ENCODE results near the gene KCTD17. TPM values are rescaled to one million over a fixed set of nuclear protein-coding genes. Genes with fewer than 3 reads are reported as not detected.

KCTD17 gene
- total RNA-seq, 1 donor = 10.0 TPM

- no peaks in the 10 kb centered on the region for H3K9me3 ChIP-seq (ENCODE audit: low read depth, low read length)
- H3K27me3 ChIP-seq (ENCODE audit: insufficient read depth, low read length) = no peaks in the 10 kb centered on the region
Measured at GRCh38 chr22:37103151-37103550, 51.6 kb downstream of the KCTD17 start.

DNA sequence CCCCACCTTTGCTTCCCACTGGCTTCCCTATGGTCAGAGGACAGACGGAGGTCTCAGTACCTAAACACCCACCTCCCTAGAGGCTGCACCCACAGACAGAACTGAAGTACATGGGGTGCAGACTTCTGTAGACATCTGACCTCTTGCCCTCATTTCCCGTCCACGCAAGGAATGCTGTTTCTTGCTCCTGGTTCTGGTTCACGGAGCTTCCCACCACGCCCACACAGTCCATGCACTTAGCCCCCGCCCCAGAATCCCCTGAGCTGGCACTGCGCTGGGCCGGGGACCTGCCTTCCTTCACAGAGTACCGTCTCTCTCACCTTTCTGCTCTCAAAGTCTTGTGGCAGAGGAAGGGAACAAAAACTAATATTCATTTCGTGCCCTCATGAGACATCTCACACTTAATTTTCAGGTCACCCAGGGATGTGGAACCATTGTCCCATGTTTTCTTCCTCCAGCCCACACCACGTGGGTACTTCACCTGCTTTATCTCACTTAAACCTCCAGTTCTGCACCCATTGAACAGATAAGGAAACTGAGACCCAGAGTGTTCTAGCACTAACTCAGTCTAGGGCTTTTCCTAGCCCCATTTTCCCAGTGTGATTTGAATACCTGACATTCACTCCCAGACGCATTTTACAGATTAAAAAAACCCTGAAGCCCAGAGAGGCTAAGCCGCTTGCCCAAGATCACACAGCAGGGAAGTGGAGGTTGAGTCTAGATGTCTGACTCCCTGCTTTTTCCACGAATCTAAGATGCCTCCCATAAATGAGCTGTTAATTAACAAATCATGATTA, 52.3 kb downstream of the KCTD17 start:
- no peaks in the 10 kb centered on the region for H3K27me3 ChIP-seq (ENCODE audit: insufficient read depth, low read length)
- no peaks in the 10 kb centered on the region for H3K9me3 ChIP-seq (ENCODE audit: low read depth, low read length)
- H3K4me3 ChIP-seq (ENCODE audit: low read length) = no peak overlapping the region
- no peaks in the 10 kb centered on the region for H3K4me1 ChIP-seq (ENCODE audit: insufficient read depth, low read length)

More at GRCh38 chr22:37103151-37103550, 51.6 kb downstream of the KCTD17 start:
- Histone ChIP-seq H3K4me3 (ENCODE audit: low read length) (no peak overlapping the region), H3K4me1 (ENCODE audit: insufficient read depth, low read length) (no peaks in the 10 kb centered on the region)

GRCh38 chr22:37105154-37105553, 53.6 kb downstream of the KCTD17 start:
- Histone ChIP-seq H3K4me1 (ENCODE audit: insufficient read depth, low read length) (no peaks in the 10 kb centered on the region), H3K4me3 (ENCODE audit: low read length) (no peak overlapping the region), H3K9me3 (ENCODE audit: low read depth, low read length) (no peaks in the 10 kb centered on the region), H3K27me3 (ENCODE audit: insufficient read depth, low read length) (no peaks in the 10 kb centered on the region)

DNA sequence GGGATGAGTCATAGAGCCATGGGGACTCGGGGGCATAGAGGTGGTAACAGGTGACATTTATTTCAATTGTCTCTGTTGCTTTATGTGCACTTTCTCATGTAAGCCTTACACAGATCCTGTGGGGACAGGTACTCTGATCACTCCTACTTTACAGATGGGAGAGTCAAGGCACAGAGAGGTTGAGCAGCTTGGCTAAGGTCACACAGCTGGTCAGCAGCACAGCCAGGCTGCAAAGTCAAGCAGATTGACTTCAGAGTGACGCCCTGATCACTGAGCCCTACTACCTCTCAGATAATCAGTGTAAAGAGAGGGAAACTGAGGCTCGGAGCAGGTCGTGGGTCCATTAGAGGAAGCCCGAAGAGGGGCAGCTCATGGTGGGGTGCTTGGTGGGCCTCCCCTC, 54.4 kb downstream of the KCTD17 start:
- H3K4me3 ChIP-seq (ENCODE audit: low read length) = no peak overlapping the region
- H3K9me3 ChIP-seq (ENCODE audit: low read depth, low read length) = no peaks in the 10 kb centered on the region

DNA sequence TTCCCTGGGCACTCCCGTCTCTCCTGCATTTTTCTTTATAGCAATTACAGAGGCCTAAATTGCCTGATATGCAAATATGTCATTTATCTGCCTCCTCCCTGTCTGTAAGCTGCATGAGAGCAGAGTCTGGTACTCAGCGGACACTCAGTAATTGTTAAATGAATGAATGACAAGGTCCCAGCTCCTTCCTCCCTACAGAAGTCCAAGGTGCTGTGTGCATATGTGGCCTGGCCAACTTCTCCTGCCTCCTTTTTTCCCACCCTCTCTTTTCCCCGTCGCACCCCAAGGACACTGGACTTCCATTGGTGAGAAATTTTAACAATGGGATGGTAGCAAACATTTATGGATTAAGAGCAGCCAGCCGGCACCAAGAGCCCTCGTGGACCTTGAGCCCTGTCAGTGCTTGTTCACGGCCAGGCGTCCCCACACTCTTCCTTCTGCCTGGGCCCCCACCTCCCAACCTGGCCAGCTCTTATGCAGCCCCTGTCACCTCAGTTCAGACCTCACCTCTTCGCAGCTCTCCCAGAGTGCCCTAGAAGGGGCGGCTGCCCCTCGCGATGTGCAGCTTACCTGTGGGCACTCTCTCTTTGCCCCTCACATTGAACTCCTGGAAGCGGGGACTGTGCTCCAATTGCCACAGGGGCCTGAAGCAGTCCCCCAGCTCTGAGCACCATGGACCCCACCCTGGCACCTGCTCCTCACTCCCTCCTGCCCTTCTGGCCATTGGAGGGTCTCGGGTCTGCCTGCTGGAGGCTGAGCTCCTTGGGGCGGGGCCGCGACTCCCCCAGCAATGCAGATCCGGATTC, 56.5 kb downstream of the KCTD17 start:
- no peaks in the 10 kb centered on the region for H3K9me3 ChIP-seq (ENCODE audit: low read depth, low read length)
- no peaks in the 10 kb centered on the region for H3K27me3 ChIP-seq (ENCODE audit: insufficient read depth, low read length)
- H3K4me1 ChIP-seq (ENCODE audit: insufficient read depth, low read length) = no peaks in the 10 kb centered on the region
- H3K4me3 ChIP-seq (ENCODE audit: low read length) = no peak overlapping the region

More for the DNA sequence above, 54.4 kb downstream of the KCTD17 start:
- H3K27me3 ChIP-seq (ENCODE audit: insufficient read depth, low read length) = no peaks in the 10 kb centered on the region
- no peaks in the 10 kb centered on the region for H3K4me1 ChIP-seq (ENCODE audit: insufficient read depth, low read length)

- no peaks in the 10 kb centered on the region for H3K9me3 ChIP-seq (ENCODE audit: low read depth, low read length)
- no peaks in the 10 kb centered on the region for H3K4me1 ChIP-seq (ENCODE audit: insufficient read depth, low read length)
- no peak within 1 kb of the TSS for H3K4me3 ChIP-seq (ENCODE audit: low read length)
- H3K27me3 ChIP-seq (ENCODE audit: insufficient read depth, low read length) = no peaks in the 10 kb centered on the region
Measured at GRCh38 chr22:37109242-37109917, 57.8 kb downstream of the KCTD17 start, which contains the start of gene TMPRSS6. Gene TMPRSS6, minus strand, starts transcription at chr22:37109713. Its CDS starts 6,296 bp downstream, at chr22:37103417.

DNA sequence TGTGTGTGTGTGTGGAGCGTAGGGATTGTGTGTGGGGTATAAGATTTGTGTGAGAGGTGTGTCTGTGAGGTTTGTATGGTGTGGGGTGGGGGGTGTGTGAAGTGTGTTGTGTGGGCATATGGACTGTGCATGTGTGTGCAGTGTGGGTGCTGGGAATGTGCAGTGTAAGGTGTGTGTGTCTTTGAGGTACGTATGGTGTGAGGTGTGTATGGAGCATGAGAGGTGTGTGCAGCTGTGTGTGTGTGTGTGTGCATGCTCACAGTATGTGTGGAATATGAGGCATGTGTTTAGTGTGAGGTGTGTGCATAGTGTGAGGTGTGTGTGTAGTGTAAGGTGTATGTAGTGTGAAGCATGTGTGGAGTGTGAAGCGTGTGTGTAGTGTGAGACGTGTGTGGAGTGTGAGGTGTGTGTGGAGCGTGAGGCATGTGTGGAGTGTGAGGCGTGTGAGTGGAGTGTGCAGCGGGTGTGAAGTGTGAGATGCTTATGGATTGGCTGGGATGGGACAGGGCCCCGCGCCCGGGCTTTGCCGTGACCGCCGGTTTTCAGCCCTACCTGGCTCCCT, 59.7 kb downstream of the KCTD17 start:
- Histone ChIP-seq H3K9me3 (ENCODE audit: low read depth, low read length) (no peaks in the 10 kb centered on the region), H3K4me1 (ENCODE audit: insufficient read depth, low read length) (no peaks in the 10 kb centered on the region), H3K4me3 (ENCODE audit: low read length) (no peak overlapping the region), H3K27me3 (ENCODE audit: insufficient read depth, low read length) (no peaks in the 10 kb centered on the region)

DNA sequence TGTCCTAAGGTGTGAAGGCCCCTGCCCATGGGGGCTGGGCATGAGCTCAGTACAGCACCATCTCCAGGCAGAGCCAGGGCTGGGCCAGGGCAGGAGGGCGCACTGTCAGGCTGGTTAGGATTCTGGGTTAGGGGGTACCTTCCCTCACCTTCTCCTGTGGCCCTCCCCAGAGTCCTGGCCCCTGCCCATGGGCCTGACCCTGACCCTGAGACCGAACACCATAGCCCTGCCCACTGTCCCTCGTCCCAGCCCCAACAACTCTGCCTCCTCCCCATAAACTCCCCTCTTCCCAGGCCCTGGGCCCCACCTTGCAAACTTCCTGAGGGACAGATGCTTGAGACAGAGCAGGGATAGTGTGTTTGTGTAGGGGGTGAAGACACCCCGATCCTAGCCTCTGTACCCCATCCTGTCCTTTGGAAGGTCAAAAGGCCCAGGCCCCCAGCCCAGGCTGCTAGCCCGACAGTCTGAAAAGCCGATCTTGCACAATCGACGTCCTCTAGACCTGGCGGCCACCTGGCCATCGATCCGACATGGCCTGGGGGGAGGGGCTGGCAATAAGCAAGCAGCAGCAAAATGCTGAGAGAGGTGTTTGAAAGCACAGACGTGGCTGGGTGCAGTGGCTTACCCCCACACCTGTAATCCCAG, 60.7 kb downstream of the KCTD17 start:
- Histone ChIP-seq H3K9me3 (ENCODE audit: low read depth, low read length) (no peaks in the 10 kb centered on the region), H3K4me1 (ENCODE audit: insufficient read depth, low read length) (no peaks in the 10 kb centered on the region), H3K27me3 (ENCODE audit: insufficient read depth, low read length) (no peaks in the 10 kb centered on the region), H3K4me3 (ENCODE audit: low read length) (no peak overlapping the region)

Other genes starting within 250 kb of the KCTD17 start
- 0.73 TPM for gene PVALB, start 234.7 kb upstream of the KCTD17 start, total RNA-seq
- 22.8 TPM for gene NCF4, start 190.7 kb upstream of the KCTD17 start, total RNA-seq
- gene CSF2RB, start 138.1 kb upstream of the KCTD17 start, total RNA-seq = 17.4 TPM
- gene TST, start 32.3 kb upstream of the KCTD17 start, total RNA-seq = 6.7 TPM
- 20.7 TPM for gene MPST, start 32.0 kb upstream of the KCTD17 start, total RNA-seq
- under 0.01 TPM for gene TMPRSS6, start 58.0 kb downstream of the KCTD17 start, total RNA-seq
- 26.9 TPM for gene IL2RB, start 98.2 kb downstream of the KCTD17 start, total RNA-seq
- gene C1QTNF6, start 136.5 kb downstream of the KCTD17 start, total RNA-seq = 1.4 TPM
- 2.4 TPM for gene SSTR3, start 160.7 kb downstream of the KCTD17 start, total RNA-seq
- 107 TPM for gene RAC2, start 192.5 kb downstream of the KCTD17 start, total RNA-seq
- 124 TPM for gene CYTH4, start 230.8 kb downstream of the KCTD17 start, total RNA-seq